GF-D8 (cell line): ENCODE data around the gene PCAT6.
"Not testable (repeated sequence)": the region's sequence is repeated elsewhere in the genome, so short reads cannot be mapped to it uniquely, and the experiment has no call there.

Experiments
- DNase-seq: peaks from one replicate; lab custom pipeline; 2025; lab: John Stamatoyannopoulos, UW

Gene PCAT6

DNA sequence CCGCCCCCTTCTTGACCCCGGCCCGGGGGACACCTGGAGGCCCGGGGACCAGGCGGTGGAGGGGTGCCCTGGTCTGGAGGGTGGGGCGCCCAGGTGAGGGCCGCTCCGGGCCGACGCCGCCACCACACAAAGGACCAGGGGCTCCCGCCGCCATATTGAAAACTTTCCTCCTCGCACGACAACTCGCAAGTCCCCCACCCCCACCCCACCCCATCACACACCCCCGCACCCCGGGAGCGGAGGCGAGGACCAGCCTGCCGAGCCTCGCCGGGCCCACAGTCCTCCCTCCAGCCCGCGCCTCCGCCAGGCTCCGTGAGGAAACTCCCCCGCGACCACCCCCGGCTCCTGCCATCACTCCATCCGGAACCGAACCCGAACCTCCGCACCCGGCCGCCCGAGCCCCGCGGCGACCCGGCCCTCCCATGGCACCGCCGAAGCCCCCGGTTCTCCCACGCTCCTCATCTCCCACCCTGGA lies 3.3 kb upstream of the PCAT6 start:
- DNase-seq: no peak

- DNase-seq: no peak
Measured at GRCh38 chr1:202807926-202808757, 2.6 kb upstream of the PCAT6 start, which contains the start of gene KDM5B. KDM5B (minus strand) TSS chr1:202808421; CDS start chr1:202808305, 116 bp downstream.

DNA sequence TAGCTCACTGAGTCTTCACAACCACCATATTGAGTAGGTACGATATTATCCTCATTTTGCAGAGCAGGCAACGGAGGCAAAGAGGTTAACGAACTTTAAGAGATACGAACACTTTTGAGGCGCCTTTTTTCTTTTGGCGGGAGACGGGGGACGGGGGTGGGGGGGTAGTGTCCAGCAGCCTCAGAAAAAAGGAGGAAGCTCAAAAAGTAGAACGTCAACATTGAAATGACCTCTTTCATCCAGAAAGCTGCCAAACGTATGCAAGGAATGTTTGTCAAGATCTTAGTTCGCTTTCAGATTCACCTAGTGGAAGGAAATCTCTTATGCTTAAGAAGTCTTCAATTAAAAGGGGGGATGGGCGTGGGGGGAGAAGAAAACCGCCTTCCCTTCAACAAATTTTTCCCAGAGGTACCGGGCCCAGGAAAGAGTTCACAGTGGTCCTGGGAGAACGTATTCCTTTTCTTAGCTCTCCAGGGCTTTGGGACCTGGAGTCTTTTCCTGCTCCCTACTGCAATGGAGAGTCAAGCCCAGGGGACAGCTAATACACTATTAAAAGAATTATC lies 1.1 kb upstream of the PCAT6 start:
- DNase-seq: no peak

DNA sequence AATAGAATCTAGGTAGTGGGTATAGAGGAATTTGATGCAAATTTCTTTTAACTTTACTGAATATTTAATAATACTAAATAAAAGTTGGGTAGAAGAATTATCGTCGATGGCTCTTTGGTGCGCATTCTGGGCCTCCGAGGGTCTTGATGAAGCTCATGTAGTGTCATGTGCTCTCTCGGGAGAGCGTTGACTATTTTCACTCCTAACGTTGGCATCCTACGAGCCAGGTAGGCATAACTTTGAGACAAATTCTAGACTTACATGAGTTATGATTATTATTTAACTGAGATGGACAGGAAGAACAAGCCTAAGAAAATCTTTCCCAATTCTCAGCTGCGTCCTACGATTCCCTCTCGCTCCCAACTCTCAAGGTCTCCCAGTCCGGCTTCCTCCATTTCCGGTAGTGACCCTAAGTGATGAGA lies 550 bp upstream of the PCAT6 start:
- no peak for DNase-seq

- DNase-seq: no peak
Measured at GRCh38 chr1:202811296-202812175, 782 bp downstream of the PCAT6 start.

- no peak for DNase-seq
Measured at GRCh38 chr1:202812176-202813026, 1.6 kb downstream of the PCAT6 start.

DNA sequence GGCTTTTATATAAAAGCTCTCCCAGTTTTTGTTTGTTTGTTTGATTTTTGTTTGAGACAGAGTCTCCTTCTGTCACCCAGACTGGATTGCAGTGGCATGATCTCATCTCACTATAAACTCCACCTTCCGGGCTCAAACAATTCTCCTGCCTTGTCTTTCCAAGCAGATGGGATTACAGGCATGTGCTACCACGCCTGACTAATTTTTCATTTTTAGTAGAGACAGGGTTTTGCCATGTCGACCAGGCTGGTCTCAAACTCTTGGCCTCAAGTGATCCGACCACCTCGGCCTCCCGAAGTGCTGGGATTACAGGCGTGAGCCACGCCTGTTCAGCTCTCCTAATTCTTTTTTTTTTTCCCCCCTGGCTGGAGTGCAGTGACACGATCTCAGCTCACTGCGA lies 4.4 kb downstream of the PCAT6 start:
- no peak for DNase-seq

GRCh38 chr1:202818819-202819218 lies 8.1 kb downstream of the PCAT6 start:
- DNase-seq: no peak

- DNase-seq: no peak
Measured at GRCh38 chr1:202821467-202821866, 10.7 kb downstream of the PCAT6 start.

DNA sequence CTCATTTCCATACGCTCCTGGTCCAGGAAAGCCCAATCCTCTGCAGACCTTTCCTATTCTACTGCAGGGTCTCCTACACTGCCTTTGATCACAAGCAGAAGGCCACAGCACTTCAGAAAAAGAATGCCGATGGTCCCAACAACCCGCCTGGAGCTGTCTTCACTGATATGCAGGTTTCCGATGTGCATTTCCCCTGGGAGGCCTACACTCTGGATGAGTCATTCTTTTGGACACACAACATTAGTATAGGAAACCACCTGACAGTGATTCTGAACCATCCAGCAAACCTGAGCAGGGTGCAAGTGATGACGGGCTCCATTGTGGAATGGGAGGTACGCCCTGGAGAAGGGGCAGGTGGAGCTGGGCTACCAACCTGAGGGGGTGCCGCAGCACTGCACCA lies 15.0 kb downstream of the PCAT6 start:
- DNase-seq: no peak

DNA sequence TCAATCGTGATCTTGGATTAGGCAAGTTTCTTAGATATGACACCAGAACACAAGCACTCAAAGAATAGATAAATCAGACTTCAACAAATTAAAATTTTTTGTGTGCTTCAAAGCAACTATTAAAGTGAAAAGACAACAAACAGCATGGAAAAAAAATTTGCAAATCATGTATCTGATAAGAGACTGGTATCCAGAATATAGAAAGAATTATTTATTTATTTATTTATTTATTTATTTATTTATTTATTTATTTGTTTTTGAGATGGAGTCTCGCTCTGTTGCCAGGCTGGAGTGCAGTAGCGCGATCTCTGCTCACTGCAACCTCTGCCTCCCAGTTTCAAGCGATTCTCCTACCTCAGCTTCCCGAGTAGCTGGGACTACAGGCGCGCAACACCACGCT lies 18.5 kb downstream of the PCAT6 start:
- not testable (repeated sequence) for DNase-seq

- peak; percentile 48 for DNase-seq
Measured at GRCh38 chr1:202831906-202832305, 21.2 kb downstream of the PCAT6 start.

DNA sequence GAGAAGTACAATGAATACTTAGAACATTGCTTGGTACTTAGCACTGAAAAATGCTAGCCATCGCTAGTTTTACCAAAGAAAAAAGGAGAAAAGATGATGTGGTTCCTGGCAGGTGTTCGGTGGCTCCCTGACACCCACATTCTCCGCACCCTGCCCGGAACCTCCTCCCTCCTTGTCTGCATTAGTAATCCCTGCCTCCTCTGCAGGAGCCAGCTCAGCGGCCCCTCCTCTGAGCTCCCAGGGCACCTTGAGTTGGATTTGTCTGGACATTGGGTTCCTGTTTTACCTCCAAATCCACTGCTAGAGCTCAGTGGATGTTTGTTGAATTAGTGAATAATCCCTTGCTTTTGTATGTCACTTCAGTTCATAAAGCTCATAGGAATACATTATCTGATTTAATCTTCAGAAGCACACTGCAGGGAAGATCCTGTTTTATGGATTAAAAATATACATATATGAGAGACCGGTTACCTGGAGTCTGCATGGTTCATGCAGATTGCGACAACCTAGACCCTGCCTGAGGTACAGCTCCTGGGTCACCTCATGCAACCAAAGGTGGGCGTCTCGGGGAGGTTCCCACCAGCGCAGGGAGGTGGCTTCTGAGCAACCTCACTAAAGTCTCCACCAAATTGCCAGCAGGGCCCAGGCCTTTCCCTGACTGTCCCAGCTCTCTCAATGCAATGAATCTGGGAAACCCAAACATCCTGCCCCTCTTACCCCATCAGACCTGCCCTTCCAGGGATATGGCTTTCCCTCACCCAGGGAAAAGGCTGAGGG lies 24.2 kb downstream of the PCAT6 start:
- no peak for DNase-seq

DNA sequence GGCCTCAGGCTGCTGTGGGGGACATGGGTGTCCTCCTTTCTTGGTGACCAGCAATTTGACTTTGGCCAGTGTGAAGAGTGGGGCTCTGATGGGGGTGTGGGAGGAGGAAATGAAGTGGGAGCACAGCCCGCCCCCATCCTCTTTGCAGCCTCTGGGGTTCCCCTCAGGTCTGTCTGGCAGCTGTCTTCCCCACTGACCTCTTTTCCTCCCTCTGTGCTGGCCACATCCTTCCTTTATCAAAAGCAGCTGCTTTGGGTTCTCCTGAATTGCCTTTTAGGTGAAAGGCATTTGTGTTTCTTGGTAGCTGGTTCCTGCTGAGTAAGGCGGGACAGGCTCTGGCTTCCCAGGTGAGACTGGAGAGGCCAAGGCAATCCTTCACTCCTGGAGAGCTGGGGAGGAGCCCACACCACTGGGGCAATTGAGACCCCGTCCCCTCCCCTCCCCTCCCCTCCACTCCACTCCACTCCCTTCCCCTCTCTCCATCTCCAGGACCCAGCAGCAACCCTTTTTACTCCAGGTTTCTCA lies 24.9 kb downstream of the PCAT6 start:
- peak; percentile 47 for DNase-seq

GRCh38 chr1:202836623-202837403 lies 26.1 kb downstream of the PCAT6 start:
- DNase-seq: peak; percentile 50

DNA sequence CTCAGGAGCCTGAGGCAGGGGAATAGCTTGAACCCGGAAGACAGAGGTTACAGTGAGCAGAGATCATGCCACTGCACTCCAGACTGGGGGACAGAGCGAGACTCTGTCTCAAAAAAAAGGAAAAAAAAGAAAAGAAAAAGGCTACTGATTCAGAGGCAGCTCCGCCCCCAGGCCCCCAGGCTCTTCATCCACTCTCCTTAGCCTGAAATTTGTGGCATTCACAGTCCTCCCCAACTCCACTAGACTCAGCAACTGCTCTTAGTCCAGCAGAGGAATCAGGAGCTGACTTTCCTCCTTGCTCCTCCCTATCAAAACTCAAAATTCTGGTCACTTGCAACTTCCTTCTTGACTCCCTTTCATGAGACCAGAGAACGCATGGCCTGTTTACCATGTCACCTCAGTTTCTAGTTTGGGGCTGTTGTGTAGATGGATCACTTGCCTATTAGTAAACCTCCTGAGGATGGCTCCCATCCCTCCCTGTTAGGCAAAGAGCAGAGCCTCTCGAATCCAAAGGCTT lies 27.1 kb downstream of the PCAT6 start:
- DNase-seq: no peak

DNA sequence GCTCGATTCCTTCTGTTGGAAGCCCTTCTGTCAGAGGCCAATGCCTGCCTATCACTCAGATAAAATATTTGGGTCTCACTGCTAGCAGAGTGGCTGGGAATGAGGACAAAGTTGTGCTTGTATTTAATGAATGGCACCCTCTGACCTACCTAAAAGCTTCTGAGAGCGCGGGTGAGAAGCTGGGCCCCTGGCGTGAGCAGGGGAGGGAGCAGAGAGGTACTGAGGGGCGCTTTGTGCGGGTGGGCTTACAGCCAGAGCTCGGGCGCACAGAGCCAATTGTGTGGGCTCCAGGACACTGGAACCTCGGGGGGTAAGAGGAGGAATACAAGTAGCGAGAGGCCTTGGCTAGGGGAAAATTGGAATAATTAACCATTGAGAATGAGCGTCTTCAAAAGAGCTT lies 32.3 kb downstream of the PCAT6 start:
- DNase-seq: no peak

DNA sequence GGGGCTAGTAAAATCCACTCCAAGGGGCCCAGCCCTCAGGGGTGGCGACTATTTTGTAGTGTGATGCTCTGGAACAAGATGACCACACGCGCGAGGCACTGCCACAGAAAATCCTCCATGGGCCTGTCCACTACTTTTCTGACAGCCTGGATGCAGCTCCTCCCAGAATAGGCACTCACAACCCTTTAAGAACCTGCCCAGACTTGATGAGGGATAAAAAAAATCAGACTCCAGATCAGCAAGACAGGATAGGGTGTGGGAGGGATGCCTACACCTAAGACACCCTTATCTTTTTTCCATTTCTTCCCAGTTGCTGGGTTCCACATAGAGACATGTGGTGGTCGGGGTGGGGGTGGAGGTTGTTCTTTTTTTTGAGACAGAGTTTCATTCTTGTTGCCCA lies 33.5 kb downstream of the PCAT6 start:
- DNase-seq: no peak

GRCh38 chr1:202844935-202845334 lies 34.2 kb downstream of the PCAT6 start:
- DNase-seq: no peak

DNA sequence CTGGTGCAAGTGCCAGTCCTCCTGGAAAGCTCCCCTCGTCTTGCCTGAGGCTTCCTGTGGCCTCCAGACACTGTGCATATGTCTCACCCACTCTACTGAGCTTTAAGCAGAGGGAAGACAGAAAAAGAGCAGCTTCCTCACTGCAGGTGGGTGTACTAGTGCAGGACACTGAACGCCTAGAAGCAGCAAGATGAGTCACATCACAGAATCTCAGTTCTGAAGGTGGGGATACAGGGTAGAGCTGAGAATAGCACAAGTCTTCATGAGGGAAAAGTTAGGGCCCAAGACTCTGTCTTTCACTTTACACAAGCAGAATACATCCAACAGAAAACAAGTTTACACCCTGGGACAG lies 37.4 kb downstream of the PCAT6 start:
- no peak for DNase-seq
